Neural cell (in vitro differentiated cells): ENCODE measurements around the gene KMO. TPM values are rescaled to one million over a fixed set of nuclear protein-coding genes. Genes with fewer than 3 reads are reported as not detected.

Experiments
- H2AFZ ChIP-seq: fragments of 200-600, 300-800 bp; sonication (generic), shearing (Covaris generic); 2 replicates; pipeline ENCODE4 v1.6.0; 2014; ENCODE audit warnings: low read depth, mild to moderate bottlenecking, antibody characterized with exemption, low read length, moderate library complexity
- H3F3A ChIP-seq: fragments of 200-600 bp; shearing (Covaris generic); 2 replicates; pipeline ENCODE4 v1.6.1; 2016; ENCODE audit warnings: mild to moderate bottlenecking, moderate library complexity, mixed read lengths, antibody characterized with exemption, low read length; ENCODE audit not compliant: insufficient read depth, poor library complexity, severe bottlenecking
- H3K27ac ChIP-seq: fragments of 200-600, 300-800 bp; sonication (generic), shearing (Covaris generic); 2 replicates; pipeline ENCODE4 v1.5.1; 2014; ENCODE audit warnings: mild to moderate bottlenecking, low read length, moderate library complexity
- H3K27me3 ChIP-seq: fragments of 300-800, 200-600 bp; sonication (generic), shearing (Covaris generic); 2 replicates; pipeline ENCODE4 v1.6.0; 2014; ENCODE audit warnings: mild to moderate bottlenecking, low read depth, low read length, moderate library complexity; ENCODE audit not compliant: insufficient read depth
- H3K36me3 ChIP-seq: fragments of 300-800, 200-600 bp; sonication (generic), shearing (Covaris generic); 2 replicates; pipeline ENCODE4 v1.5.1; 2014; ENCODE audit warnings: mild to moderate bottlenecking, antibody characterized with exemption, low read length, moderate library complexity; ENCODE audit not compliant: insufficient read depth
- H3K4me2 ChIP-seq: fragments of 300-800, 200-600 bp; sonication (generic), shearing (Covaris generic); 2 replicates; pipeline ENCODE4 v1.6.0; 2014; ENCODE audit warnings: mild to moderate bottlenecking, low read length
- H3K4me3 ChIP-seq: fragments of 300-800, 200-600 bp; sonication (generic), shearing (Covaris generic); 2 replicates; pipeline ENCODE4 v1.5.1; 2014; ENCODE audit warnings: mild to moderate bottlenecking, low read length, moderate library complexity
- H3K79me2 ChIP-seq: fragments of 200-600 bp; shearing (Covaris generic); replicated peaks from 2 replicates; pipeline ENCODE4 v1.6.0; 2014; ENCODE audit warnings: mild to moderate bottlenecking, low read length, moderate library complexity; ENCODE audit not compliant: insufficient read depth
- H3K9ac ChIP-seq: fragments of 300-800, 200-600 bp; sonication (generic), shearing (Covaris generic); 2 replicates; pipeline ENCODE4 v1.6.1; 2016; ENCODE audit warnings: mild to moderate bottlenecking, low read length, mixed read lengths
- H3K9me2 ChIP-seq: fragments of 200-600 bp; shearing (Covaris generic); 2 replicates; pipeline ENCODE4 v1.6.1; 2016; ENCODE audit warnings: mild to moderate bottlenecking, low read length, mixed read lengths; ENCODE audit not compliant: insufficient read depth
- H3K9me3 ChIP-seq: fragments of 200-600, 300-800 bp; sonication (generic), shearing (Covaris generic); 2 replicates; pipeline ENCODE4 v1.6.1; 2016; ENCODE audit warnings: mild to moderate bottlenecking, mixed run types, low read length, moderate library complexity, mixed read lengths
- H4K20me1 ChIP-seq: fragments of 200-600 bp; shearing (Covaris generic); 2 replicates; pipeline ENCODE4 v1.6.1; 2016; ENCODE audit warnings: mild to moderate bottlenecking, mixed run types; ENCODE audit not compliant: insufficient read depth
- CTCF ChIP-seq: fragments of 450-650 bp; IDR thresholded peaks from 2 replicates; pipeline ENCODE4 v1.5.1; 2014; ENCODE audit warnings: antibody characterized with exemption, mild to moderate bottlenecking, moderate library complexity; ENCODE audit not compliant: poor library complexity, severe bottlenecking
- EP300 ChIP-seq: fragments of 450-650 bp; conservative IDR thresholded peaks from 2 replicates; pipeline ENCODE4 v1.6.1; 2014; ENCODE audit warnings: antibody characterized with exemption, mild to moderate bottlenecking, moderate library complexity; ENCODE audit not compliant: poor library complexity, severe bottlenecking
- EZH2 ChIP-seq: fragments of 200-600, 300-800 bp; shearing (Covaris generic), sonication (generic); IDR thresholded peaks from 2 replicates; pipeline ENCODE4 v1.6.1; 2014; ENCODE audit warnings: antibody characterized with exemption, low read length, borderline replicate concordance, mild to moderate bottlenecking; ENCODE audit not compliant: insufficient read depth, poor library complexity, severe bottlenecking
- MXI1 ChIP-seq: fragments of 450-650 bp; conservative IDR thresholded peaks from 2 replicates; pipeline ENCODE4 v1.6.1; 2014; ENCODE audit warnings: antibody characterized with exemption, mild to moderate bottlenecking; ENCODE audit not compliant: poor library complexity, severe bottlenecking
- POLR2AphosphoS5 ChIP-seq: IDR thresholded peaks from 2 replicates; pipeline ENCODE4 v1.6.1; 2012
- RAD21 ChIP-seq: fragments of 450-650 bp; conservative IDR thresholded peaks from 2 replicates; pipeline ENCODE4 v1.6.1; 2014; ENCODE audit warnings: antibody characterized with exemption, mild to moderate bottlenecking, moderate library complexity
- REST ChIP-seq: IDR thresholded peaks from 2 replicates; pipeline ENCODE4 v1.6.1; 2012; ENCODE audit warnings: borderline replicate concordance
- SMC3 ChIP-seq: fragments of 450-650 bp; conservative IDR thresholded peaks from 2 replicates; pipeline ENCODE4 v1.6.1; 2014; ENCODE audit warnings: antibody characterized with exemption, mild to moderate bottlenecking, moderate library complexity; ENCODE audit not compliant: poor library complexity
- TAF1 ChIP-seq: IDR thresholded peaks from 2 replicates; pipeline ENCODE4 v1.6.1; 2012; ENCODE audit warnings: low read depth
- polyA plus RNA-seq: library from polyadenylated mRNA; depleted of rRNA; stranded (reverse); fragments of >200 nt; gene quantifications from 2 replicates; pipeline ENCODE4 v1.2.3, GENCODE V29; 2014

KMO gene
- polyA plus RNA-seq, 1 donor from 2014 or later: 0.72 TPM

GRCh38 chr1:241569848-241570247 is 37.7 kb downstream of the KMO start:
- H3K27ac ChIP-seq: no peak overlapping the region
- no peaks in the 10 kb centered on the region for H4K20me1 ChIP-seq
- H3K79me2 ChIP-seq: no peaks in the 10 kb centered on the region
- H3F3A ChIP-seq: no peaks in the 10 kb centered on the region
- H3K4me2 ChIP-seq: no peak overlapping the region
- no peak overlapping the region for H2AFZ ChIP-seq
- H3K36me3 ChIP-seq: no peaks in the 10 kb centered on the region
- no peaks in the 10 kb centered on the region for H3K9me2 ChIP-seq
- H3K9ac ChIP-seq: no peak overlapping the region
- H3K9me3 ChIP-seq: no peaks in the 10 kb centered on the region
- no peak overlapping the region for H3K4me3 ChIP-seq
- TF ChIP-seq EP300: no peak
- no peak for TF ChIP-seq CTCF
- TF ChIP-seq POLR2AphosphoS5: no peak
- TF ChIP-seq TAF1: no peak
- H3K27me3 ChIP-seq: no peaks in the 10 kb centered on the region

DNA sequence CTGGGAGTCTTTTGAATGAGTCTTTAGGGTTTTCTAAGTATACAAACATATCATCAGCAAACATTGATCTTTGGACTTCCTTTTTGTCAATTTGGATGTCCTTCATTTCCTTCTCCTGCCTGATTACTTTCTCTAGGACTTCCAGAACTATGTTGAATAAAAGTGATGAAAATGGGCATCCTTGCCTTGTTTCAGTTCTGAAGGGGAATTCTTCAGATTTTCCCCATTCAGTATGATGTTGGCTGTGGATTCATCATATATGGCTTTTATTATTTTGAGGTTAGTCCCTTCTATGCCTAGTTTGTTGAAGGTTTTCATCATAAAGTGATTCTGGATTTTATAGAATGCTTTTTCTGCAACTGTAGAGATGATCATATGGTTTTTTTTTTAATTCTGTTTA is 42.0 kb downstream of the KMO start:
- Histone ChIP-seq H3K79me2 (no peaks in the 10 kb centered on the region), H3K9ac (no peak overlapping the region), H3K27me3 (no peaks in the 10 kb centered on the region), H3K27ac (no peak overlapping the region), H3F3A (no peaks in the 10 kb centered on the region), H3K9me2 (no peaks in the 10 kb centered on the region), H3K4me2 (no peak overlapping the region), H3K9me3 (no peaks in the 10 kb centered on the region), H4K20me1 (no peaks in the 10 kb centered on the region), H2AFZ (no peak overlapping the region), H3K4me3 (no peak overlapping the region), H3K36me3 (no peaks in the 10 kb centered on the region)
- no peak for TF ChIP-seq MXI1
- no peak for TF ChIP-seq TAF1
- no peak for TF ChIP-seq POLR2AphosphoS5
- no peak for TF ChIP-seq EP300
- no peak for TF ChIP-seq RAD21
- TF ChIP-seq EZH2: no peak
- TF ChIP-seq REST: no peak
- TF ChIP-seq CTCF: no peak
- no peak for TF ChIP-seq SMC3
